ENCODE measurements around the gene ANK2.
"Not testable (repeated sequence)": the region's sequence is repeated elsewhere in the genome, so short reads cannot be mapped to it uniquely, and the experiment has no call there.

Gene ANK2

GRCh38 chr4:113060853-113061252 lies 11.4 kb downstream of the ANK2 start:
- H3K36me3 ChIP-seq (ENCODE audit: insufficient read depth): no peaks in the 10 kb centered on the region
- TF ChIP-seq, protein P1, sequence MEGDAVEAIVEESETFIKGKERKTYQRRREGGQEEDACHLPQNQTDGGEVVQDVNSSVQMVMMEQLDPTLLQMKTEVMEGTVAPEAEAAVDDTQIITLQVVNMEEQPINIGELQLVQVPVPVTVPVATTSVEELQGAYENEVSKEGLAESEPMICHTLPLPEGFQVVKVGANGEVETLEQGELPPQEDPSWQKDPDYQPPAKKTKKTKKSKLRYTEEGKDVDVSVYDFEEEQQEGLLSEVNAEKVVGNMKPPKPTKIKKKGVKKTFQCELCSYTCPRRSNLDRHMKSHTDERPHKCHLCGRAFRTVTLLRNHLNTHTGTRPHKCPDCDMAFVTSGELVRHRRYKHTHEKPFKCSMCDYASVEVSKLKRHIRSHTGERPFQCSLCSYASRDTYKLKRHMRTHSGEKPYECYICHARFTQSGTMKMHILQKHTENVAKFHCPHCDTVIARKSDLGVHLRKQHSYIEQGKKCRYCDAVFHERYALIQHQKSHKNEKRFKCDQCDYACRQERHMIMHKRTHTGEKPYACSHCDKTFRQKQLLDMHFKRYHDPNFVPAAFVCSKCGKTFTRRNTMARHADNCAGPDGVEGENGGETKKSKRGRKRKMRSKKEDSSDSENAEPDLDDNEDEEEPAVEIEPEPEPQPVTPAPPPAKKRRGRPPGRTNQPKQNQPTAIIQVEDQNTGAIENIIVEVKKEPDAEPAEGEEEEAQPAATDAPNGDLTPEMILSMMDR (conservative IDR thresholded peaks at IDR 0.05; ENCODE audit: low read depth, low read length): no peak

GRCh38 chr4:113064244-113064643 lies 14.8 kb downstream of the ANK2 start:
- H3K27ac ChIP-seq: no peak overlapping the region
- H3K9ac ChIP-seq: no peak overlapping the region
- H3K27me3 ChIP-seq (ENCODE audit: insufficient read depth, low read depth): no peaks in the 10 kb centered on the region
- H3K4me1 ChIP-seq (ENCODE audit: low read depth, poor library complexity, severe bottlenecking): no peaks in the 10 kb centered on the region
- H2AFZ ChIP-seq (ENCODE audit: low read depth): no peak overlapping the region
- H3K4me3 ChIP-seq (IDR thresholded peaks at IDR 0.05; ENCODE audit: insufficient read depth, low read depth, low read length): no peak overlapping the region
- no peaks in the 10 kb centered on the region for H4K20me1 ChIP-seq (ENCODE audit: insufficient read depth)
- H3K4me2 ChIP-seq: no peak overlapping the region
- H3K36me3 ChIP-seq (ENCODE audit: insufficient read depth): no peaks in the 10 kb centered on the region
- TF ChIP-seq, protein P1 (conservative IDR thresholded peaks at IDR 0.05; ENCODE audit: low read depth, low read length): no peak
- H3K79me2 ChIP-seq (ENCODE audit: insufficient read depth, low read depth): no peaks in the 10 kb centered on the region

More at GRCh38 chr4:113060853-113061252, 11.4 kb downstream of the ANK2 start:
- H3K27ac ChIP-seq: no peak overlapping the region
- no peaks in the 10 kb centered on the region for H3K4me1 ChIP-seq (ENCODE audit: low read depth, poor library complexity, severe bottlenecking)
- H4K20me1 ChIP-seq (ENCODE audit: insufficient read depth): no peaks in the 10 kb centered on the region
- no peak overlapping the region for H3K4me3 ChIP-seq (IDR thresholded peaks at IDR 0.05; ENCODE audit: insufficient read depth, low read depth, low read length)
- no peak overlapping the region for H2AFZ ChIP-seq (ENCODE audit: low read depth)
- no peak overlapping the region for H3K9ac ChIP-seq
- H3K79me2 ChIP-seq (ENCODE audit: insufficient read depth, low read depth): no peaks in the 10 kb centered on the region
- H3K4me2 ChIP-seq: no peak overlapping the region
- no peaks in the 10 kb centered on the region for H3K27me3 ChIP-seq (ENCODE audit: insufficient read depth, low read depth)

GRCh38 chr4:113065629-113066028 lies 16.2 kb downstream of the ANK2 start:
- Histone ChIP-seq H3K4me3 (IDR thresholded peaks at IDR 0.05; ENCODE audit: insufficient read depth, low read depth, low read length) (no peak overlapping the region), H3K27ac (no peak overlapping the region), H3K79me2 (ENCODE audit: insufficient read depth, low read depth) (no peaks in the 10 kb centered on the region), H3K4me2 (no peak overlapping the region), H3K9ac (no peak overlapping the region), H4K20me1 (ENCODE audit: insufficient read depth) (no peaks in the 10 kb centered on the region), H3K36me3 (ENCODE audit: insufficient read depth) (no peaks in the 10 kb centered on the region), H3K4me1 (ENCODE audit: low read depth, poor library complexity, severe bottlenecking) (no peaks in the 10 kb centered on the region), H2AFZ (ENCODE audit: low read depth) (no peak overlapping the region), H3K27me3 (ENCODE audit: insufficient read depth, low read depth) (no peaks in the 10 kb centered on the region)
- TF ChIP-seq, protein P1 (conservative IDR thresholded peaks at IDR 0.05; ENCODE audit: low read depth, low read length): no peak

DNA sequence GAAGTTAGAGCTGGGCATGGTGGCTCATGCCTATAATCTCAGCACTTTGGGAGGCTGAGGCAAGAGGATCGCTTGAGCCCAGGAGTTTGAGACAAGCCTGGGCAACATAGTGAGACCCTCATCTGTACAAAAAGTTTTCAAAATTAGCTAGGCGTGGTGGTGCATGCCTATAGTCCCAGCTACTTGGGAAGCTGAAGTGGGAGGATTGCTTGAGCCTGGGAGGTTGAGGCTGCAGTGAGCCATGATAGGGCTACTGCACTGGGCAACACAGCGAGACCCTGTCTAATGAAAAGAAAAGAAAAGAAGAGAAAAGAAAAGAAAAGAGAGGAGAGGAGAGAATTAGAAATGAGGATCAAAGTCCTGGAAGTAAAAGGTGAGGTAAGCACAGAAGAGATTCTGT lies 19.3 kb downstream of the ANK2 start:
- H3K4me1 ChIP-seq (ENCODE audit: low read depth, poor library complexity, severe bottlenecking); H2AFZ ChIP-seq (ENCODE audit: low read depth); H3K9ac ChIP-seq; H3K36me3 ChIP-seq (ENCODE audit: insufficient read depth); H3K4me3 ChIP-seq (IDR thresholded peaks at IDR 0.05; ENCODE audit: insufficient read depth, low read depth, low read length); H3K79me2 ChIP-seq (ENCODE audit: insufficient read depth, low read depth); H3K4me2 ChIP-seq; H4K20me1 ChIP-seq (ENCODE audit: insufficient read depth); H3K27ac ChIP-seq; H3K27me3 ChIP-seq (ENCODE audit: insufficient read depth, low read depth): not testable (repeated sequence)

DNA sequence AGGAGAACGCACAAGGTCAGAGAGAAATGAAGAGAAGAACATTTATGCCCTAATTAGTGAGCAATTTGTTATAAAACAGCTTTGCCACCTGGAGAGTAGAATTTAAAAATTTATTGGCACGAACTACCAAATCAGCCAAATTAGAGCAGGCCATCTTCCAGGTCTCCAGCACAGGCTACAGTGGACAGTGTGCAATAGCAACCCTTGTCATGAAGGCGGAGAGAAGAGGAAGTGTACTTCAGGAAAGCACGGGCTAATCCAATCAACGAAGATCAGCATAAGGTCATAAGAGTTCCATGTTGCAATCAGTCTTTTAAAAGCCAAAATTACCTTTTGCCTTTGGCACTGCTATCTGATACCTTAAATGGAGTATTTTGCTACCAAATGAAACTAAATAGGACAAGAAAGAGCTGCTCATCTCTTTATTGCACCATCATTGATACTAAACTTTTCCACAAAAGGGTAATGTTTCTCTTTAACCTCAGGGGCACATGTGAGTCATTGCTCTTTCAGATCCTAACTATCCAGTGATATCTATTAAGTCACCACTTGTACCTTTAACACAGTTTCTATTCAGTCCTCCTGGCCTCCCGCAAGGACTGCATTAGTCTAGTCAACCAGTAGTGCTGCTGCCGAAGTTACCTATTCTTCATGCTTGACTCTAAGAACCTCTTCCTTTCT lies 19.9 kb downstream of the ANK2 start:
- TF ChIP-seq, protein P1 (conservative IDR thresholded peaks at IDR 0.05; ENCODE audit: low read depth, low read length): no peak
- H3K4me1 ChIP-seq (ENCODE audit: low read depth, poor library complexity, severe bottlenecking): no peaks in the 10 kb centered on the region
- no peak overlapping the region for H3K9ac ChIP-seq
- no peaks in the 10 kb centered on the region for H3K27me3 ChIP-seq (ENCODE audit: insufficient read depth, low read depth)
- H3K4me3 ChIP-seq (IDR thresholded peaks at IDR 0.05; ENCODE audit: insufficient read depth, low read depth, low read length): no peak overlapping the region
- H3K36me3 ChIP-seq (ENCODE audit: insufficient read depth): no peaks in the 10 kb centered on the region
- H3K27ac ChIP-seq: no peak overlapping the region
- no peak overlapping the region for H2AFZ ChIP-seq (ENCODE audit: low read depth)
- no peaks in the 10 kb centered on the region for H4K20me1 ChIP-seq (ENCODE audit: insufficient read depth)
- H3K4me2 ChIP-seq: no peak overlapping the region
- no peaks in the 10 kb centered on the region for H3K79me2 ChIP-seq (ENCODE audit: insufficient read depth, low read depth)
